DMS79 treated with DMSO at 0.1 percent for 48 hours (cell line): Measurements from ENCODE around the gene MCC.

Source experiments
- DNase-seq: peaks from one replicate; lab custom pipeline; 2025; lab: John Stamatoyannopoulos, UW

MCC gene

GRCh38 chr5:112976432-112977309 is 511.6 kb downstream of the MCC start, which contains the start of gene DCP2:
Gene DCP2 (plus strand): TSS chr5:112976798. CDS start chr5:112976934, 136 bp downstream.
- peak; percentile 97 for DNase-seq

GRCh38 chr5:112975721-112976431 is 512.4 kb downstream of the MCC start:
- DNase-seq = peak; percentile 36

GRCh38 chr5:112974901-112975300 is 513.4 kb downstream of the MCC start:
- DNase-seq = no peak

- DNase-seq = no peak
Observed at GRCh38 chr5:112973904-112974303, 514.3 kb downstream of the MCC start.

GRCh38 chr5:112973036-112973435 is 515.2 kb downstream of the MCC start:
- no peak for DNase-seq
